Measurements from ENCODE around the gene PIK3C2B.
"Not testable (repeated sequence)": the region's sequence is repeated elsewhere in the genome, so short reads cannot be mapped to it uniquely, and the experiment has no call there.

Gene PIK3C2B, protein sequence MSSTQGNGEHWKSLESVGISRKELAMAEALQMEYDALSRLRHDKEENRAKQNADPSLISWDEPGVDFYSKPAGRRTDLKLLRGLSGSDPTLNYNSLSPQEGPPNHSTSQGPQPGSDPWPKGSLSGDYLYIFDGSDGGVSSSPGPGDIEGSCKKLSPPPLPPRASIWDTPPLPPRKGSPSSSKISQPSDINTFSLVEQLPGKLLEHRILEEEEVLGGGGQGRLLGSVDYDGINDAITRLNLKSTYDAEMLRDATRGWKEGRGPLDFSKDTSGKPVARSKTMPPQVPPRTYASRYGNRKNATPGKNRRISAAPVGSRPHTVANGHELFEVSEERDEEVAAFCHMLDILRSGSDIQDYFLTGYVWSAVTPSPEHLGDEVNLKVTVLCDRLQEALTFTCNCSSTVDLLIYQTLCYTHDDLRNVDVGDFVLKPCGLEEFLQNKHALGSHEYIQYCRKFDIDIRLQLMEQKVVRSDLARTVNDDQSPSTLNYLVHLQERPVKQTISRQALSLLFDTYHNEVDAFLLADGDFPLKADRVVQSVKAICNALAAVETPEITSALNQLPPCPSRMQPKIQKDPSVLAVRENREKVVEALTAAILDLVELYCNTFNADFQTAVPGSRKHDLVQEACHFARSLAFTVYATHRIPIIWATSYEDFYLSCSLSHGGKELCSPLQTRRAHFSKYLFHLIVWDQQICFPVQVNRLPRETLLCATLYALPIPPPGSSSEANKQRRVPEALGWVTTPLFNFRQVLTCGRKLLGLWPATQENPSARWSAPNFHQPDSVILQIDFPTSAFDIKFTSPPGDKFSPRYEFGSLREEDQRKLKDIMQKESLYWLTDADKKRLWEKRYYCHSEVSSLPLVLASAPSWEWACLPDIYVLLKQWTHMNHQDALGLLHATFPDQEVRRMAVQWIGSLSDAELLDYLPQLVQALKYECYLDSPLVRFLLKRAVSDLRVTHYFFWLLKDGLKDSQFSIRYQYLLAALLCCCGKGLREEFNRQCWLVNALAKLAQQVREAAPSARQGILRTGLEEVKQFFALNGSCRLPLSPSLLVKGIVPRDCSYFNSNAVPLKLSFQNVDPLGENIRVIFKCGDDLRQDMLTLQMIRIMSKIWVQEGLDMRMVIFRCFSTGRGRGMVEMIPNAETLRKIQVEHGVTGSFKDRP (N-terminal part only)

DNA sequence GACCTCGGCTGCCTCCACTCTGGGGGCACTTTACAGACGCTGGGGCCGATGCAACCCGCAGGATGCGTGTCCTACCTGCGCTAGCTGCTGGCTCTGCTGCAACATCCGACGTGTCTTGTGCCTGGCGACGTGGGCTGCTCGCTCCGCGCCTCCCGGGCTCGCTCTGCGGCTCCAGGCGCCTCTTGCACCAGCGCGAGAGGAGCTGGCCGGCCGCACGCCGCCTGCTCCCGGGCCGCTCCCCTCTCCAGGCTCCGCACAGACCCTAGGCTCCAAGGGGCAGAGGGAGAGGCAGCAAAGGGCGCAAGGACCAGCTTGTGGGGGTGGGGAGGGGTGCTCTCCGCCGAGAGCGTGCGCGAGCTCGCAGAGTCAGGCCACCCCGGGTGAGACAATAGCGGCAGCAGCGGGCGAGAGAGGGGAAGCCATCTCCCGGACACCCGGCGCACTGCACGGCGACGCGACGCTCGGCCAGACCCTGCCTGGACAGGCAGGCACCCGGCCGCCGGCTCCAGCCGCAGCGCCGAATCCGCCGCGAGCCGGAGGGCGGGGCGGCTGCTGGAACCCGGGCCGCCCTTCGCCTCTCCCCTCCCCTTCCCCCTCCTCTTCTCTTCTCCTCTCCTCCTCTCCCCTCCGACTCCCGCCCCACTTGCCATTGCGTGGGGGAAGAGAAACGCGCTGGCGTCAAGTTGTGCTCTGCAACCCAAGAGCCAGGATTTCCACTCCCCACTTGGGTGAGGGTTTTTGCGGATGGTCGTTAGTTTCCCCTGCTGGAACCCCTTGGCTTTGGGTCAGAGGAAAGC is at the start of gene PIK3C2B:
Gene PIK3C2B (minus strand): TSS at position 525 of the 797 bp plus-strand sequence. CDS start 25,003 bp downstream, outside the sequence.
- DNase-seq (ENCODE audit: low spot score), result peak; percentile 89

DNA sequence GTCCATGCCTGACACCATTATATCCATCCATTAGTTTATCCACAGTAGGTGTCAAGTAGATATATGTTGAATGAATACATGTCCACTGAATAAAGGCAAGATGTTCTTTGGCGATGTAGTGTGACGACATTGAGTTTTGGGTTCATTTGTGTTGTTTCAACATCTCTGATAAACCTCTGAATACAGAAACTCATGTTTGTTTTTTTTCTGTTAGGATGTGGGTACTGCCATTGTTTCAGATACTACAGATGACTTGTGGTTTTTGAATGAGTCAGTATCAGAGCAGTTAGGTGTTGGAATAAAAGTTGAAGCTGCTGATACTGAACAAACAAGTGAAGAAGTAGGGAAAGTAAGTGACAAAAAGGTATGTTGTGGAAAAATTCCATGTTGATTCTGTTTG is 49.7 kb upstream of the PIK3C2B start:
- peak; percentile 51 for DNase-seq (ENCODE audit: low spot score)

DNA sequence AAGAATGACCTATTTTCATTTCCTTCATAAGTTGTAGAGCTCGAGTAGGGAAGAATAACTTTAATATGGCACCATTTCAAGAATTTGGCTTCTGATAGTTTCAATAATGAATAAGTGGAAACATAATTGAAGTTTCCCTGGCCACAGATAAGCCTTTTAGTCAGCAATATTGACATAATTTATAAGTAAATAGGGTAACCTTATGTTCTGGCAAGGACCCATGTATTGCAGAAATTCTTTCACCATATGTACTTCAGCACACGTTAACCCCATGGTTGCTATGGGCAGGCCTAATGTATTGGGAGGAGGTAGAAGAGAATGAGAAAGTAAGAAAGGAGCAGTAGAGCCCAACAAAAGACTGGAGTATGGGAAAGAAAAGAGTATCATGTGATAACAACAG is 47.0 kb upstream of the PIK3C2B start:
- DNase-seq (ENCODE audit: low spot score), result no peak

DNA sequence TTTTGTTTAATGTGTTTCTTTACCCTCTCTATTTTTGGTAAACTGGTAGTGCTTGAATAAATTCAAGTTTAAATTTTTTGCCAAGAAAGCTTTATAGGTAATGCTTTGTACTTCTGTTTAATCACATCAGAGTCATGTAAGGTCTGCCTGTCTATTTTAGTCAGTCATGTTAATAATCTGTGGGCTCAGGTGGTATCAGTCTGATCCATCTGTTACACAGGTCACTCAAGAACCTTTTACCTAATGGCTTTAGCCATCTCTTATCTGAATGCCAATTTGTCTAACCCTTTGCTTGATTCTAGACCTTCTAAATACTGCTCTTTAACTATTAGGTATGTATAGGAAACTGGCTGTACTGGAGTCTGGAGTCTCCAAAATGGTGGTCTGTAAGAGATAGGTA is 38.2 kb upstream of the PIK3C2B start:
- DNase-seq (ENCODE audit: low spot score), result no peak

DNA sequence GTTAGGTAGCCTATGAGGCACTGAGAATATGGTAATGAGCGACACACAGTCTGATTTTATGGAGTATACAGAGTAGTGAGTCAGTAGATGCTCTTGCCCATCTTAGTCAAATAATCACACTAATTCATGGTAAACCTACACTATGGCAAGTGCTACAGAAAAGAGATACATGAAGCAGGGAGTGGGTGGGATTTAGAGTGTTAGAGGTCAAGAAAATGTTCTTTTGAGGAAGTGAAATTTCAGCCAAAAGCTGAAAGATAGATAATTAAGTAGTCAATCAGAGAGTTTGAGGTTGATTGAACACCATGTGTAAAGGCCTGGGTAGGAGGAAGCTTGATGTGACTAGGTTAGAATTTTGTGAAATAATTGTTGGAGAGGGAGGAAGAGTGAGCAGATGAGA is 36.3 kb upstream of the PIK3C2B start:
- no peak for DNase-seq (ENCODE audit: low spot score)

DNA sequence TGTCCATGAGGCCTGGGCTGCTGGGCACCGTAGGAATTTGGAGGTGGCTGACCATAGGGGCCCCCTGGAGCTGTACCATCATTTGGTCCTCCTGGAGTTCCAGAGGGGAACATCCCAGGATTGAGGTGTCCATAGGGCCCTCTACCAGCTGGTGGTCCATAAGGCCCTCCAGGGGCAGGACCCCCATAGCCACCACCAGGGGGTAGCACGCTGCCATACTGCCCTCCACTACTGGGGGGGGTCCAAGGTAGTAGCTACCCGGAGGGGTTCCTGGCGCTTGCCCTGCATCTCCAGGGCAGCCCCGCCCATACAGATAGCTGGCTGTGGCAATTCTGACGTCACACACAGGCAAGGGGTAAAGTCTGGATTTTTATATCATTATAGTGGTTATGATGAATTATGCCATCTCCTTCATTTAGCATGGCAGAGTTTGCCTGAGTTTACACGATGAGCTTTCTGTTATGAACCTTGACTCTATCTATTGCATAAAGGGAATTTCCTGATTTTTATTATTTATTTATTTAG is 34.8 kb upstream of the PIK3C2B start:
- no peak for DNase-seq (ENCODE audit: low spot score)

DNA sequence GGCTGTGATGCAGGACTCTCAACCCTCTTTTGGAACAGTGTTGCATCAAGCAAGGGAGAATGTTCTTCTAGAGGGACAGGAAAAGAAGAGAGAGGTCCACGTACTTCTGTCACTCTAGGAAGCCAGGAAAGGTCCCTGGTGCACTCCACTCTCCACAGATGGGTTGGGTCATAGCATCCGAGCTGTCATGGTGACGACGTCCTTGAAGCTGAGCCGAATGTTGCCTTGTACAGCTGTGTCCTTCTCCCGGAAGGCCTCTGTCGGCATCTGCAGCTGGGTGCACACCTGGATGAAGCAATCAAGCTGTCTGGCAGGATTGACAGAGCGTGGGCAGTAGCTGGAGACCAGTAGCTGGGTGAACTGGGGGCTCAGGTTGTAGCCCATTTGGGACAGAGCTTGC is 34.1 kb upstream of the PIK3C2B start:
- no peak for DNase-seq (ENCODE audit: low spot score)

DNA sequence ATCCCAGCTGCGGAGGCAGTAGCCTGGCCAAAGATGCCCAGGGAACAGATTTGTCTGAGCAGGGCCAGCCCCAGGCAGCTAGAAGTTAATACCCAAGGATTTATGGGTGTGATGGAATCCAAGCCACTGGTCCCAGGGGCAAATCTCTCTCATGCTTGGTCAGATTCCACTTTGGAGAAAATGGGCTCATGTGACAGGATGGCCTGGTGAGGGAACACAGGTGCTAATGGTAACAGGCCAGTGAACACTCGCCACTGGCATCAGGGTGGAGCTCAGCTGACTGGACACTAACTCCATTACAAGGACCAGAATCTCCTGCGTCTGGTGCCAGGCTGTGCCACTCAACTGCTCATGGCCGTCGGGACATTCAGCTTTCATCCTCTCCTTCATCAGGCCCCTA is 33.6 kb upstream of the PIK3C2B start:
- no peak for DNase-seq (ENCODE audit: low spot score)

DNA sequence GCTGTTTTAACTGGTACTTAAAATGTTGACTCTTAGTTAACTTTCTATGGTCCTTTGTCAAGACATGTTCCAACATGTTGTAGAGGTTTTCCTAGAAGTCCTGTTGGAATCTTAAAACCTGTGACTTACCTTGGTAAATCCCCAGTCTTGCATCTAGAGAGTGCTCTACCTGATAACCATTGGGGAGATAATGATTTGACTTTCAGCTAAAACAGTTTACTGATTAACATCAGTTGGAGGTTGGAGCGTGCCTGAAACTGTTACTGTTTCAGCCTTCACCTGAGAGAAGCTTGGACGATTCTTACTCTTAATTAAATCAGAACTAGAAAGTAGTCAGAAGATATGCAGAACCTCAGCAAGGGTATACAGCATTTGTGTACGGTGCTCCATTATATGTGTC is 30.4 kb upstream of the PIK3C2B start:
- peak; percentile 56 for DNase-seq (ENCODE audit: low spot score)

DNA sequence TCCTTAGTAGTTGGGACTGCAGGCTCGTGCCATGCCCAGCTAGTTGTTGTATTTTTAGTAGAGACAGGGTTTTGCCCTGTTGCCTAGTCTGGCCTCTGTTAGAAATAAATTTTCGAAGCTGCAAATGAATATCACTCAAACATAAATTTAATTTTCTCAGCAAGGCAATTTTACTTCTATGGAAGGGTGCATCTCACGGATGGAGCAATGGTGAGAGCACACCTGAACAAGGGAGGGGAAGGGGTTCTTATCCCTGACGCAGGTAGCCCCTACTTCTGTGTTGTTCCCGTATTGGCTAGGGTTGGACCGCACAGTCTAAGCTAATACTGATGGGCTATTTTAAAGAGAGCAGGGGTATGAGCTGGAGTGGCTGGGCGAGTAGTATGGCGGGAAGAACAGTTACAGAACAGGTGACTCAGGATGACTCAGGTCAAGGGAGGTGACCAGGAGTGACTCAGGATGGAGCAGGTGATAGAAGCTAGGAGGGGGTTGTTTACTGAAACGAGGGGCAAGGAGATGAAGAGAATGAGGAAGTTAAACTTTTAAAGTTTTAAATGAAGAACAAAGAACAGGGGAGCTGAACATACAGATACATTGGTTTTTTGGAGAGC is 29.1 kb upstream of the PIK3C2B start:
- peak; percentile 92 for DNase-seq (ENCODE audit: low spot score)

DNA sequence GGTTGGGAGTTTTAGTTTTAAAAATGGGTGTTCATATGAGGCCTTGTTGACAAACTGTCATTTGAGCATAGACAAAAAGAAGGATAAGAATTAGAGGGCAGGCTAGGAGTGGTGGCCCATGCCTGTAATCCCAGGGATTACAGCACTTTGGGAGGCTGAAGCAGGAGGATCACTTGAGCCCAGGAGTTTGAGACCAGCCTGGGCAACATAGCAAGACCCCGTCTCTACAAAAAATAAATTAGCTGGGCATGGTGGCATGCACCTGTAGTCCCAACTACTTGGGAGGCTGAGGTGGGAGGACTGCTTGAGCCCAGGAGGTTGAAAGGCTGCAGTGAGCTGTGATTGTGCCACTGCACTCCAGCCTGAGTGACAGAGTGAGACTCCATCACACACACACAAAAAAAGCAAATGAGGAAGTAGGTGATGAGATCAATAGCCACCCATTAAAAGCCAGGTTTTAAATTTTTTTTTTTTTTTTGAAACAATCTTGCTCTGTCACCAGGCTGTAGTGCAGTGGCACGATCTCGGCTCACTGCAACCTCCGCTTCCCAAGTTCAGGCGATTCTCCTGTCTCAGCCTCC is 27.4 kb upstream of the PIK3C2B start:
- not testable (repeated sequence) for DNase-seq (ENCODE audit: low spot score)

DNA sequence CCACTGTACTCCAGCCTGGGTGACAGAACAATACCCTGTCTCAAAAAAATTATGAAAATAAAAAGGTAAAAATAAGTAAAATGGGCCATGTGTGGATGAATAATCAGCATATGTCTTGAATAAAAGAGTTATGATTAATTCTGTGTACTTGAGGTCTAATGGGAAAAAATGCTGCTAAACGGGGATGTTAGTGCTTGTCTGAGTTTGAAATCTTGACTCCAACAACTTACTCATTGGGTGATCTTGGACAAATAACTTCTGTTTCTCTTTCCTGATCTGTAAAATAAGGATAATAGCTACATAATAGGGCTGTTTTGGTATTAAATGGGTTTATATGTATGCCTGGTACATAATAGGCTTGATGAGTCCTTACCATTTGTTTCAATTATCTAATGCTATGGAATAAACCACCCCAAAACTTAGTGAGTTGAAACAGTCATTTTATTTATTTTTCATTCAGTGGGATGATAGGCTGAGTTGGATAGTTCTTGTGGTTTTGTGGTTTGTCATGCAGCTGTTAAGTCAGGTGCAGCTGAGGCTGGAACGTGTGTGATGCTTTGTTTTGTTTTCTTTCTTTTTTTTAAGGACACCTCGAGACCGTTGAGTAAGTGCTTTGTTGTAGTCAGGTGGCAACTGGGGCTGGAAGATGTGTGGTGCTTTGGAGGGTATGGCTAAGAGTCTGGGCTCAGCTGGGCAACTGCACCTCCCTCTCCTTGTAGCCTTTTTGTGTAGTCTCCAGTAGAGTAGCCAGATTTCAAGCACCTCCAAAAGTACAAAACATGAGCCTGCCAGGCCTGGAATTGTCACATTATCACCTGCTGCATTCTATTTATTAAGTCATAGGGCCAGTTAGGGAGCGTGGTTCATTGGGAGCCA is 26.5 kb upstream of the PIK3C2B start:
- DNase-seq (ENCODE audit: low spot score), result peak; percentile 87

DNA sequence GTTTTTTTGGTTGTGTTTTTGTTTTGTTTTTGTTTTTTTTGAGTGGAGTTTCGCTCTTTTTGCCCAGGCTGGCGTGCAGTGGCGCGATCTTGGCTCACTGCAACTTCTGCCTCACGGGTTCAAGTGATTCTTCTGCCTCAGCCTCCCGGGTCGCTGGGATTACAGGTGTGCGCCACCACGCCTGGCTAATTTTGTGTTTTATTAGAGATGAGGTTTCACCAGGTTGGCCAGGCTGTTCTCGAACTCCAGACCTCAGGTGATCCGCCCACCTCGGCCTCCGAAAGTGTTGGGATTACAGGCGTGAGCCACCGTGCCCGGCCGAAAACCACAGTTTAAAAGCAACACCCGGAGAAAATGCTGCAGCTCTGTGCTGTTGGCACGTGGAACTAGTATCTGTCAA is 22.8 kb upstream of the PIK3C2B start:
- not testable (repeated sequence) for DNase-seq (ENCODE audit: low spot score)

DNA sequence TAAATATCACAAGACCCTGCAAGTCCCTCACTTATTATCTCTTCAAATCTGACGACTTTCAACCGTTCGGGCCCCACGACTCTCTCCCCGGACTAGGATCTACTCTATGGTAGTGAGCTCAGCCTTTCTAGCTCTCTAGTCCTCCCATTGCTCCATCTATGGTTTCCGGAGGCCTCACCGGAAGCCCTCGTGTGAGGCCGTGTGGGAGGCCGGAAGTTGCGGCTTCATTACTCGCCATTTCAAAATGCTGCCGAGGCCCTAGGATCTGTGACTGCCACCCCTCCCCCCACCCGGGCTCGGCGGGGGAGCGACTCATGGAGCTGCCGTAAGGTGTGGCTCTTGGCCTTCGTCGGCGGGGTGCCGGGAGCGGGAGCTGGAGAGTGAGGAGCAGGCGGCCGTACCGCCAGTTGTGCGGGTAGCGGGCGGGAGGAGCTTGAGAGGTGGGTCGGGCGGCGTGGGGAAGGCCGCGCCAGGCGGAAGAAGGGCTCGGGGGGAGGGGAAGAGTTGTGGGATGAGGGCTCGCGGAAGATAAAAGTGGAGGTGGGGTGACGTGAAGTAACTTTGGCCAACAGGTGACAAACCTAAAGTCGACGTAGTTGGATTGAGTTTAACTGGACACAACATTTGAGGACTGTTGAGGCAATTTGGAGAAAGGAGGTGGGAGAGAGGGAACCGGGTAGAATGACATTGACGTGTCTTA is 21.7 kb upstream of the PIK3C2B start, which contains the start of gene MDM4:
Gene MDM4 (plus strand): TSS at position 227 of the 700 bp plus-strand sequence. CDS start 9,113 bp downstream, outside the sequence.
- DNase-seq (ENCODE audit: low spot score), result peak; percentile 98

DNA sequence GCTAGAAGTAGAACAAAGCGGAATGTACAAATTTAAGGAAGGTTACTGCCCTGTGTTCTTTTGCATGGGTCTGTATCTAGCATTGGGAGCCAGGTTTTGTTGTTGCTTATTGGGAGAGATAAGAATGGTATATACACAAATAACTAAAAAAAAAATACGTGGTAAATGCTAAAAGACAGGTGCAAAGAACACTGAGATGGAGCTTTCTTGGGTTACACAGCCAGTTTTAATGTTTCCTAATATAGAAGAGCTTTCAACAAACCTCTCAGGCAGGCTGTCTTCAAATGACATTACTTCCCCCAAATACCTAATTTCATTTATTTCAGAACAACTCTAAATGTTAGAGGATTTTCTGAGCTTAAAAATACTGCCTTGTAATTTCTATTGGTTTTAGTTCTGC is 20.2 kb upstream of the PIK3C2B start:
- no peak for DNase-seq (ENCODE audit: low spot score)

DNA sequence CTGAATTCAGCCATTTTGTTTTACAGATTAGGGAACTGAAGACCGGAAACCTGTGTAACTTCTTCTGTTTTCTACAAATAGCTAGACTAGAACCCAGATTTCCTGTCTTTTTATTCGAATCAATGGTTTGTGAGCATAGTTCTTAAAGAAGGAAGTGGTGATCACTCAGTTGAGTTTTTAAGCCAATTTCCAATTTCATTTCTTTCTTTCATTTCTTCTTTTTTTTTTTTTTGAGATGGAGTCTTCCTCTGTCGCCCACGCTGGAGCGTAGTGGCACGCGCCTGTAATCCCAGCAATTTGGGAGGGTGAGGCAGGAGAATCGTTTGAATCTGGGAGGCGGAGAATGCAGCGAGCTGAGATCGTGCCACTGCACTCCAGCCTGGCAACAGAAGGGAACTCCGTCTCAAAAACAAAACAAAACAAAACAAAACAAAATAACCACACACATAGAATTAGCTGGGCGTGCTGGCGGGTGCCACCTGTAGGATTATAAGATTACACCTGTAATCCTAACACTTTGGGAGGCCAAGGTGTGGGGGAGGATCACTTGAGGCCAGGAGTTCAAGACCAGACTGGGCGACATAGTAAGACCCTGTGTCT is 18.6 kb upstream of the PIK3C2B start:
- DNase-seq (ENCODE audit: low spot score), result no peak

DNA sequence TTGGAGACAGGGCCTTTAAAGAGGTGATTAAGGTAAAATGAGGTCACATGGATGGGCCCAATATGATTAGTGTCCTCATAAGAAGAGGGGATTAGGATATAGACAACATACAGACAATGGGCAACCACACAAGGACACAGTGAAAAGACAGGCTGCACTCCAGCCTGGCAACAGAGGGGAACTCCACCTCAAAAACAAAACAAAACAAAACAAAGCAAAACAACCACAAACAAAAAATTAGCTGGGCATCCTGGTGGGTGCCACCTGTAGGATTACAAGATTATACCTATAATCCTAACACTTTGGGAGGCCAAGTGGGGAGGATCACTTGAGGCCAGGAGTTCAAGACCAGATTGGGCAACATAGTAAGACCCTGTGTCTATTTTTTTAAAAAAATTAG is 16.8 kb upstream of the PIK3C2B start:
- no peak for DNase-seq (ENCODE audit: low spot score)

DNA sequence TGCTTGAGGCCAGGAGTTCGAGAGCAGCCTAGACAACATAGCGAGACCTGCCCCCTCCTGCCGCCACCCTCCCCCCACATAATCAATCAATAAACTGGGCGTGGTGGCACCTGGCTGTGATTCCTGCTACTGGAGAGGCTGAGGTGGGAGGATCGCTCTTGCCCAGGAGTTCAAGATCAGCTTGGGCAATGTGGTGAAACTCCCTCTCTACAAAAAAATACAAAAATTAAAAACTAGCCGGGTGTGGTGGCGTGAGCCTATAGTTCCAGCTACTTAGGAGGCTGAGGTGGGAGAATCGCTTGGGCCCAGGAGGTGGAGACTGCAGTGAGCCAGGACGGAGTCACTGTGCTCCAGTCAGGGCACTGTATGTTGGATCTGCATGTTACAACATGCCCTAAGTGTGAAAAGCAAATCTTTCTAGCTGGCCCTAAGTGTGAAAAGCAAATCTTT is 14.6 kb upstream of the PIK3C2B start:
- DNase-seq (ENCODE audit: low spot score), result no peak

Measured in kidney tubule cell (primary cell).